ENCODE results near the gene AHI1. TPM values are rescaled to one million over a fixed set of nuclear protein-coding genes. Genes with fewer than 3 reads are reported as not detected.
"Not testable (repeated sequence)": the region's sequence is repeated elsewhere in the genome, so short reads cannot be mapped to it uniquely, and the experiment has no call there.

Gene AHI1
- total RNA-seq, 1 experiment from 2014 or later = 5.2 TPM

GRCh38 chr6:135265278-135265677, 232.3 kb downstream of the AHI1 start:
- DNase-seq = no peak
- Histone ChIP-seq H3K27me3 (ENCODE audit: control insufficient read depth, insufficient read depth, low read length) (no peaks in the 10 kb centered on the region), H3K4me3 (ENCODE audit: insufficient read depth, low read depth, low read length) (no peak overlapping the region), H3K36me3 (replicated peaks; ENCODE audit: control insufficient read depth, insufficient read depth, low read length) (no peaks in the 10 kb centered on the region)

- Histone ChIP-seq H3K27me3 (ENCODE audit: control insufficient read depth, insufficient read depth, low read length) (no peaks in the 10 kb centered on the region), H3K4me3 (ENCODE audit: insufficient read depth, low read depth, low read length) (no peak overlapping the region), H3K36me3 (replicated peaks; ENCODE audit: control insufficient read depth, insufficient read depth, low read length) (no peaks in the 10 kb centered on the region)
- no peak for DNase-seq
Observed at GRCh38 chr6:135261872-135262725, 235.4 kb downstream of the AHI1 start.

- Histone ChIP-seq H3K27me3 (ENCODE audit: control insufficient read depth, insufficient read depth, low read length) (no peaks in the 10 kb centered on the region), H3K4me3 (ENCODE audit: insufficient read depth, low read depth, low read length) (no peak overlapping the region), H3K36me3 (replicated peaks; ENCODE audit: control insufficient read depth, insufficient read depth, low read length) (no peaks in the 10 kb centered on the region)
- DNase-seq = no peak
Observed at GRCh38 chr6:135260612-135261011, 236.9 kb downstream of the AHI1 start.

DNA sequence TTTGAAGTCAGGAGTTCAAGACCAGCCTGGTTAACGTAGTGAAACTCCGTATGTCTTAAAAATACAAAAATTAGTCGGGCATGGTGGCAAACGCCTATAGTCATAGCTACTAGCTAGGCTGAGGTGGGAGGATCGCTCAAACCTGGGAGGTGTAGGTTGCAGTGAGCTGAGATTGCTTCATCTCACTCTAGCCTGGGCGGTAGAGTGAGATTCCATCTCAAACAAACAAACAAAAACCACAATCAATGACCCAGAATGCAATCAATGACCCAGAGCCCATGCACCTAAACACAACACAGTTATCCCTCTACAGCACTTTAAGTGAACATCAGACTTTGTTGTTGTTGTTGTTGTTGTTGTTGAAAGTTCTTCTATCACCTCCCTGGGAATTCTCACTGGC, 238.6 kb downstream of the AHI1 start:
- no peak overlapping the region for H3K4me3 ChIP-seq (ENCODE audit: insufficient read depth, low read depth, low read length)
- no peak for DNase-seq
- no peaks in the 10 kb centered on the region for H3K27me3 ChIP-seq (ENCODE audit: control insufficient read depth, insufficient read depth, low read length)
- no peaks in the 10 kb centered on the region for H3K36me3 ChIP-seq (replicated peaks; ENCODE audit: control insufficient read depth, insufficient read depth, low read length)

GRCh38 chr6:135257631-135258405, 239.7 kb downstream of the AHI1 start:
- no peaks in the 10 kb centered on the region for H3K36me3 ChIP-seq (replicated peaks; ENCODE audit: control insufficient read depth, insufficient read depth, low read length)
- no peak for DNase-seq

GRCh38 chr6:135256866-135257265, 240.7 kb downstream of the AHI1 start:
- no peaks in the 10 kb centered on the region for H3K36me3 ChIP-seq (replicated peaks; ENCODE audit: control insufficient read depth, insufficient read depth, low read length)
- H3K27me3 ChIP-seq (ENCODE audit: control insufficient read depth, insufficient read depth, low read length) = no peaks in the 10 kb centered on the region
- H3K4me3 ChIP-seq (ENCODE audit: insufficient read depth, low read depth, low read length) = no peak overlapping the region
- no peak for DNase-seq

More at GRCh38 chr6:135257631-135258405, 239.7 kb downstream of the AHI1 start:
- no peaks in the 10 kb centered on the region for H3K27me3 ChIP-seq (ENCODE audit: control insufficient read depth, insufficient read depth, low read length)
- no peak overlapping the region for H3K4me3 ChIP-seq (ENCODE audit: insufficient read depth, low read depth, low read length)

- H3K36me3 ChIP-seq (replicated peaks; ENCODE audit: control insufficient read depth, insufficient read depth, low read length) = no peaks in the 10 kb centered on the region
- no peak for DNase-seq
- H3K27me3 ChIP-seq (ENCODE audit: control insufficient read depth, insufficient read depth, low read length) = no peaks in the 10 kb centered on the region
- H3K4me3 ChIP-seq (ENCODE audit: insufficient read depth, low read depth, low read length) = no peak overlapping the region
Observed at GRCh38 chr6:135254471-135254870, 243.1 kb downstream of the AHI1 start.

DNA sequence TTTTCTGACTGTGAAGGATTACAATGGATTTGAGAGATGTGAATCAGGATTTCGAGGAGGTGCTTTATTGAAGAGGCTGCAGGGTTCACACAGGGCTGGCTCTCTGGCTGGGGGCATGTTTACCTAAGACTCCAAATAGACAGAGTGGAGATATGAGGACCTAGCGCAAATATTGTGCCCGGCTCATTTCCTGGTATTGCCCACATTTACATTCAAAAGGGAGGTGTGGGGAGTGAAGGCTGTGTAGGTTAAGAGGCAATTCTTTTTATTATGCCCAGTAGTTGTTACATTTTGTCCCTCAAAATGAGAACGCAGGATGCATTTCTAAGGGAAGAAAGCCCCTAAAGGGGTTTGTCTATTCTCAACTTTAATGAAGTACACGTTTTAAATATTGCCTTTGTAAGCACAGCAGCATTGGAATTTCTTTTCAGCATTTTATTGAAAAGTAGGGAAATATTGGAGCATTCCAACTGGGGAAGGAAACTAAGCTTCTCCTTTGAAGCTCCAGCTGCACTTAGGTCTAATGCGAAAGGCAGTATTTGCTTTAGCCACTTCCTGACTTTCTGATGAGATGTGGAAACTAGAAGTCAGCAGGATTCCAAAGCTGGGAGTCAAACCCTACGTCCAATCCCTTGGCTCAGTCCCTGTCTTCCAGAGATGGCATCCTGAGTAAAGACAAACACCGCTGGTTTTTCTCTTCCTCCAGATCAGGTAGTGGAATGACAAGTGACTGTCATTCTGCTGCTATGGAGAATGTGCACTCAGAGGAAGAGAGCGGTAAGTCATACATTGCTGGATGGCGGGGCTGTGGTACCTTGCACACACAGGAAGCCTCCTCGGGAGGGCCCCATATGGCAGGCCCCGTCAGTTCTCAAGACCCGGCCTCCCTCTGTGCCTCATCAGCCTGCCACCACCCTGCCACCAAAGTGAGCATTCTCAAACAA, 245.8 kb downstream of the AHI1 start:
- no peaks in the 10 kb centered on the region for H3K36me3 ChIP-seq (replicated peaks; ENCODE audit: control insufficient read depth, insufficient read depth, low read length)
- peak; percentile 64 for DNase-seq
- no peak overlapping the region for H3K4me3 ChIP-seq (ENCODE audit: insufficient read depth, low read depth, low read length)
- no peaks in the 10 kb centered on the region; the same call in 1 of the 2 replicates for H3K27me3 ChIP-seq (ENCODE audit: control insufficient read depth, insufficient read depth, low read length)

GRCh38 chr6:135250751-135251497, 246.6 kb downstream of the AHI1 start:
- Histone ChIP-seq H3K4me3 (ENCODE audit: insufficient read depth, low read depth, low read length) (no peak overlapping the region), H3K36me3 (replicated peaks; ENCODE audit: control insufficient read depth, insufficient read depth, low read length) (no peaks in the 10 kb centered on the region), H3K27me3 (ENCODE audit: control insufficient read depth, insufficient read depth, low read length) (no peaks in the 10 kb centered on the region; the same call in 1 of the 2 replicates)
- DNase-seq = peak; percentile 76

DNA sequence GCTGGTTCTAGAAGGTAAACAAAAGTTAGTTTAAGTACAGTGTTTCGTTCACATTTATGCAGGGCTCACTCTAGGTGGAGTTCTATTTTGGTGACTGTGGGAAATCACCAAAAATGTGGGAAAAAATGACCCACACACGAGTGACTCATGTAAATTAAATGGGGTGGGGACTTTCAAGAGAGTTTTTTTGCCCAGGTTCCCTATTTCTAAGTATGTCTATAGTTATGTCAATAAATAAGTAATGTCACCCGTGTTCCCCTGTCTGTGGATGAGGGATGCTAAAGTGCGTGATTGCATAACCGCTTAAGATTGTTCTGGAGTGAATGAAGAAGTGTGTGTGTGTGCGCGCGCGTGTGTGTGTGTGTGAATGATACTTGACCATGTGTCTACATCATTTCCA, 247.3 kb downstream of the AHI1 start:
- Histone ChIP-seq H3K4me3 (ENCODE audit: insufficient read depth, low read depth, low read length) (no peak overlapping the region), H3K27me3 (ENCODE audit: control insufficient read depth, insufficient read depth, low read length) (no peaks in the 10 kb centered on the region; the same call in 1 of the 2 replicates), H3K36me3 (replicated peaks; ENCODE audit: control insufficient read depth, insufficient read depth, low read length) (no peaks in the 10 kb centered on the region)
- no peak for DNase-seq

- not testable (repeated sequence) for H3K27me3 ChIP-seq (ENCODE audit: control insufficient read depth, insufficient read depth, low read length); H3K4me3 ChIP-seq (ENCODE audit: insufficient read depth, low read depth, low read length); H3K36me3 ChIP-seq (replicated peaks; ENCODE audit: control insufficient read depth, insufficient read depth, low read length); DNase-seq
Observed at GRCh38 chr6:135246412-135247012, 251.0 kb downstream of the AHI1 start.

DNA sequence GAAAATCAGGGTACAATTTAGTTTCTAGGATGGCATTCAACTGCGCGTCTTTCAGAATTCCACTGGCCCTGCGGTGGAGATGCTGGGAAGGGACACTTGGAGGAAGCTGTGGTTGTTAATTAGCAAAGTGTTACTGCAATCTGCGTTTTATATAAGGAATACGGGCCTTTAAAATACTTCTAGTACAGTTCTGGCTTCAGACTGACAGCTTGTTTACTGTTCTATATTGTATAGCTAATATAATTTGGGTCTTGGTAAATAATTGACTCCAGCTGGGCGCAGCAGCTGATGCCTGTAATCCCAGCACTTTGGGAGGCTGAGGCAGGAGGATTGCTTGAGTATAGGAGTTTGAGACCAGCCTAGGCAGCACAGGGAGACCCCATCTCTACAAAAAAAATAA, 252.7 kb downstream of the AHI1 start:
- DNase-seq = no peak
- H3K4me3 ChIP-seq (ENCODE audit: insufficient read depth, low read depth, low read length) = no peak overlapping the region
- no peaks in the 10 kb centered on the region for H3K36me3 ChIP-seq (replicated peaks; ENCODE audit: control insufficient read depth, insufficient read depth, low read length)
- no peaks in the 10 kb centered on the region; the same call in 1 of the 2 replicates for H3K27me3 ChIP-seq (ENCODE audit: control insufficient read depth, insufficient read depth, low read length)

All from H7 (cell line).